Thyroid gland (tissue), 4 donors: Measurements from ENCODE around the gene LCNL1. TPM values are rescaled to one million over a fixed set of nuclear protein-coding genes. Genes with fewer than 3 reads are reported as not detected.

Experiments used
- DNase-seq, 2 donors: peaks; one replicate each; pipeline ENCODE4 v3.0.0-alpha.2; 2019
- H3K27ac ChIP-seq, 3 donors: fragments of 200-600 bp; sonication (generic); 1 replicate in 2 of 3; 2 replicates in 1 of 3; pipeline ENCODE4 v1.5.1; 2016 to 2019; ENCODE audit warnings: mild to moderate bottlenecking in 1 of 3, moderate library complexity in 1 of 3
- H3K27me3 ChIP-seq: fragments of 200-600 bp; sonication (generic); one replicate; pipeline ENCODE4 v1.5.1; 2019
- H3K36me3 ChIP-seq, 2 donors: fragments of 200-600 bp; sonication (generic); one replicate each; pipeline ENCODE4 v1.5.1; 2016 to 2019
- H3K4me1 ChIP-seq, 2 donors: fragments of 200-600 bp; sonication (generic); one replicate each; pipeline ENCODE4 v1.5.1; 2017 to 2019
- H3K4me3 ChIP-seq, 3 donors: fragments of 200-600 bp; sonication (generic); replicated peaks in 1 of 3; 1 replicate in 2 of 3; 2 replicates in 1 of 3; pipeline ENCODE4 v1.5.1; 2016; ENCODE audit warnings: mild to moderate bottlenecking in 1 of 3
- H3K9me3 ChIP-seq: fragments of 200-600 bp; sonication (generic); one replicate; pipeline ENCODE4 v1.5.1; 2017
- POLR2A ChIP-seq, 2 donors: fragments of 450-650 bp; IDR thresholded peaks; one replicate each; pipeline ENCODE4 v1.6.1; 2017; ENCODE audit warnings: antibody characterized with exemption in 2 of 2, mild to moderate bottlenecking in 2 of 2, moderate library complexity in 1 of 2
- WGBS, 2 donors: methylation state at CpG; one replicate each; pipeline ENCODE4 v1.1.5; 2017; 5-methylcytosine and 5-hydroxymethylcytosine counted together
- intact Hi-C: fragments of 100-400 bp; cut with DNase I; formaldehyde crosslinking; loops from one replicate; pipeline ENCODE4 v1.15.1; 2023
- total RNA-seq, 4 donors: library from RNA; depleted of rRNA; stranded (reverse); fragments of >200 nt; gene quantifications; one replicate each; pipeline ENCODE4 v1.2.3, GENCODE V29; 2016
- TF ChIP-seq, protein P1 (sequence below), 6 experiments: fragments of 200-600 bp in 3 of 6; fragments of 450-650 bp in 3 of 6; sonication (generic) in 3 of 6; IDR thresholded peaks; one replicate each; pipeline ENCODE4 v1.5.1; 2016 to 2019; ENCODE audit warnings: antibody characterized with exemption in 6 of 6, mild to moderate bottlenecking in 2 of 6, inconsistent platforms in 1 of 6, moderate library complexity in 1 of 6

Gene LCNL1
- total RNA-seq, 4 donors from 2014 or later: 0.54 TPM; not detected in 3

DNA sequence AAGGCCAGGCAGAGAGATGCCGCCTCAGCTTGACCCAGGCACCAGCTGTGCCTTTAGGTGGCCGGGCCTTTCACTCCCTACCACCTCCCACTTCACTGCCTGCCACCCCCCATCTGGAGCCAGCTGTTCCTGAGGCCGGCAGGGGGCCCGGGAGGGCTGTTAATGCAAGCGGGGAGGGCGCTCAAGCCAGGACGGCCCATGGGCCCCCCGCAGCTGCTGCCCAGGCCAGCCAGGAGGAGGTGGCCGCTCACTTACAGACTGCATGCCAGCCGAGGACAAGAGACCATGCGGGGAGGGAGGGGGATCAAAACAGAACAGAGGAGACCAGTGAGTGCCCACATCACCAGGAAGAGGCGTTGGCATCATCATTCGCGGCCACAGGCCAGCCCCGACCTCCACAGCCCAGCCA, 40.8 kb downstream of the LCNL1 start:
- 79 to 94% methylated on average over 8 to 15 of the region's 15 CpGs for WGBS, 2 donors
- no peaks in the 10 kb centered on the region for H3K27me3 ChIP-seq
- no peak for DNase-seq
- intact Hi-C loops: no loop called here
- H3K36me3 ChIP-seq: peaks cover 0 to 10% of the 10 kb centered on the region in 2 donors
- no peaks in the 10 kb centered on the region for H3K9me3 ChIP-seq
- peaks cover 18 to 27% of the 10 kb centered on the region in 2 donors for H3K4me1 ChIP-seq
- H3K27ac ChIP-seq: no peak overlapping the region
- H3K4me3 ChIP-seq: no peak overlapping the region
- TF ChIP-seq POLR2A (IDR thresholded peaks at IDR 0.05): no peak
- TF ChIP-seq, protein P1, sequence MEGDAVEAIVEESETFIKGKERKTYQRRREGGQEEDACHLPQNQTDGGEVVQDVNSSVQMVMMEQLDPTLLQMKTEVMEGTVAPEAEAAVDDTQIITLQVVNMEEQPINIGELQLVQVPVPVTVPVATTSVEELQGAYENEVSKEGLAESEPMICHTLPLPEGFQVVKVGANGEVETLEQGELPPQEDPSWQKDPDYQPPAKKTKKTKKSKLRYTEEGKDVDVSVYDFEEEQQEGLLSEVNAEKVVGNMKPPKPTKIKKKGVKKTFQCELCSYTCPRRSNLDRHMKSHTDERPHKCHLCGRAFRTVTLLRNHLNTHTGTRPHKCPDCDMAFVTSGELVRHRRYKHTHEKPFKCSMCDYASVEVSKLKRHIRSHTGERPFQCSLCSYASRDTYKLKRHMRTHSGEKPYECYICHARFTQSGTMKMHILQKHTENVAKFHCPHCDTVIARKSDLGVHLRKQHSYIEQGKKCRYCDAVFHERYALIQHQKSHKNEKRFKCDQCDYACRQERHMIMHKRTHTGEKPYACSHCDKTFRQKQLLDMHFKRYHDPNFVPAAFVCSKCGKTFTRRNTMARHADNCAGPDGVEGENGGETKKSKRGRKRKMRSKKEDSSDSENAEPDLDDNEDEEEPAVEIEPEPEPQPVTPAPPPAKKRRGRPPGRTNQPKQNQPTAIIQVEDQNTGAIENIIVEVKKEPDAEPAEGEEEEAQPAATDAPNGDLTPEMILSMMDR (IDR thresholded peaks at IDR 0.05): no peak

DNA sequence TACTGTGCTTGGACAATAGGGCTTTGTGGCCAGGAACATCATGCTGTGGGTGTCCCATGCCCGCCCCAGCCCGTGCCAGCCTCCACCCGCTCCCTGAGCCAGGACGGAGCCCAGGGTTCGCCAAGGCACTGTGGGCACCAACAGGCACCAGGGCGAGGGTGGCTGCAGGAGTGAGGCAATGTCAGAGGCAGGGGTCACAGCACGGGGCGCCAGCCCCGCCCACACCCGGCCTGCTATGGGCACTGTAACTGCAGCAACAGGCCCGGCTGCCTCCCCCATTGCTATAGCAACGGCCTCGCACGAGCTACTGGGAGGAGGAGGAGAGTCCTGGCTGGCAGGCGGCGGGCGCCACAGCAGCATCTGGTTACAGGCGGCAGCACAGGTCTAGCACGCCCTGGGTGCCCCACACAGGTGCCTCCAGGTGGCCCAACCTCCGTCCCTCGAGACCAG, 42.7 kb downstream of the LCNL1 start:
- DNase-seq: peak; percentile 89 to 93
- peaks cover 0 to 4% of the 10 kb centered on the region in 2 donors for H3K36me3 ChIP-seq
- intact Hi-C loops: no loop called here
- 39 to 100% methylated on average over 1 to 8 of the region's 21 CpGs for WGBS, 2 donors
- TF ChIP-seq POLR2A (IDR thresholded peaks at IDR 0.05): no peak
- TF ChIP-seq, protein P1 (IDR thresholded peaks at IDR 0.05): peak in 4 of 6 experiments; percentile 19 to 38 (median 30)
- no peak overlapping the region for H3K27ac ChIP-seq
- no peaks in the 10 kb centered on the region for H3K9me3 ChIP-seq
- H3K4me3 ChIP-seq: no peak overlapping the region
- H3K4me1 ChIP-seq: peaks cover 29 to 42% of the 10 kb centered on the region in 2 donors
- H3K27me3 ChIP-seq: no peaks in the 10 kb centered on the region

DNA sequence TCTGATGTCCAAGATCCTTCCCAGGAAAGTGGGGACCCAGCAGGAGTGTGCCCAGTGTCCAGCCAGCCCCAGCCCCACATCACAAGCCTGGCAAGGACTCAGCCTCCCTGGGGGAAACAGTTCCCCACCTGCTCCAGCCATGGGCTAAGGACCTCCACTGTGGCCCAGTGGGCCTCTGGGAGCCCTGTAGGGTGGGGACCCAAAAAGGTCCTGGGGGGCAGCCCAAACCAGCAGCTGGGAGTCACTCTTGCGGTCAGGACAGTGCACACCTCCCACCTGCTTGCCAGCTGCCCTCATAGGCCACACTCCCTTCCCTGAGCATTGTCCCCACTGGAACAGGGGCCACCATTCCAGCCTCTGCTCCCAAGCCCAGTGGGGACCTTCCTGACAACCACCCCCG, 43.6 kb downstream of the LCNL1 start:
- WGBS, 2 donors: 83 to 93% methylated on average over 2 of the region's 2 CpGs
- peak overlapping the region in 1 of 3 donors; percentile 32 for H3K27ac ChIP-seq
- no peak overlapping the region for H3K4me3 ChIP-seq
- intact Hi-C loops: no loop called here
- DNase-seq: no peak
- H3K36me3 ChIP-seq: no peaks in the 10 kb centered on the region
- no peaks in the 10 kb centered on the region for H3K9me3 ChIP-seq
- TF ChIP-seq, protein P1 (IDR thresholded peaks at IDR 0.05): no peak
- TF ChIP-seq POLR2A (IDR thresholded peaks at IDR 0.05): no peak
- H3K4me1 ChIP-seq: peaks cover 29 to 42% of the 10 kb centered on the region in 2 donors
- H3K27me3 ChIP-seq: no peaks in the 10 kb centered on the region

DNA sequence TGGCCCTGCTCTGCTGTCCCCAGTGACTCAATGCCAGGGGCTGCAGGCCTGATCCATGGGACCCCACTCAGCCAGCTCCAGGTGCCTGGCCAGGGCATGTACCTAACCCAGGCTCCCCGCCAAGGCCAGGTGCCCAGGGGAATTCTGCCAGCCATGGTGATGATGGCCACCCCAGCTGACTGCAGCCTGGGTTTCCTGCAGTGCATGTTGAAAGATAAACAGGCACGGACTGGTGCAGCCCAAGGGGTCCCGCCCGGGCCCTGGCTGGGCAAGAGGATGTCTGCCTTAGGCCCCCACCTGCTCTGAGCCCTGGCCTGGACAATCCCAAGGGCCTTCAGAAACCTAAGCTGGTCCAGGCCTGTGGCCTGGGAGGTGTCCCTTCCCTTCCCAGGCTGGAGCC, 44.0 kb downstream of the LCNL1 start:
- intact Hi-C loops: no loop called here
- H3K4me3 ChIP-seq: peak overlapping the region in 1 of 3 donors; percentile 49
- H3K27ac ChIP-seq: peak overlapping the region; percentile 46 to 63 (median 53)
- TF ChIP-seq POLR2A (IDR thresholded peaks at IDR 0.05): no peak
- TF ChIP-seq, protein P1 (IDR thresholded peaks at IDR 0.05): no peak
- no peaks in the 10 kb centered on the region for H3K36me3 ChIP-seq
- no peaks in the 10 kb centered on the region for H3K9me3 ChIP-seq
- 12% methylated on average over 3 of the region's 4 CpGs; no CpG with 5 or more reads in 1 of the 2 donors for WGBS, 2 donors
- no peaks in the 10 kb centered on the region for H3K27me3 ChIP-seq
- DNase-seq: peak; percentile 78 to 81
- H3K4me1 ChIP-seq: peaks cover 29 to 42% of the 10 kb centered on the region in 2 donors

DNA sequence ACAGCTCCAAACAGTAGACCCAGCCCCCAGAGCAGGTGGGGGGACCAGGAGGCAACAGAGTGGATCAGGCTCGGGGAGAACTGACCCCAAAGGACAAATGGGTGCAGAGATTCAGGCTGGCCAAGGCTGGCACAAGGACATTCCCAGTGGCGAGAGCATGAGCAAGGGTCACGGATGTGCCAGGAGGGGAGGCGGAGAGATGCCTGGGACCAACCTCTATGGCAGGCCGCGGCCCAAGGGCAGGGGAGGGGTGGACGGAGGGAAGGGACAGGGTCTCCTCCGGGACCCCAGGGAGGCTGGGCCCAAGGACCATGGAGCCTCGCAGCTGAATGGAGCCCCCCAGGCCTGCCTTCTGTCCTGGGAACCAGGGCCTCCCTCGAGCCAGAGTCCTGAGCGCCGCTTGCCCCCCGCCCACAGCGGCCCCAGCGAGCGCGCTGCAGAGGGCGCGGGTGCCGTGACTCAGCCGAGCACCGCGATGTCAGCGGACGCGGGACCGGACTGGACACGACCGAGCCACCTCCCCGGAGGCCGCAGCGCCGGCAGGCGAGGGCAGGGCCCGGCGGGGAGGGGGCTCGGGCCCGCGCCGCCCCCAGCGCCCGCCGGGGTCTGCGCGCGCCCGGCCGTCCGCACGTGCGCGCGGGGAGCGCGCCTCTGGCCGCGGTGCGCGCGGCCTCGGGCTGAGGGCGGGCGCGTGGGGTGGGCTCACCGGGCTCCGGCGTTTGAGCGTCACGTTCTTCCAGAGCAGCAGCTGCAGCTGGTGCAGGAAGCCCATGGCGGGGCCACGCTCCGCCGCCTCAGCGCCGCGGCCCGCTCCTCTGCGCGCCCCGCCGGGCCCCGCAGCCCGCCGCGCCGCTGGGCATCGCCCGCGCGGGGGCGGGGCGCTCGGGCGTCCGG, 44.8 kb downstream of the LCNL1 start, which contains the start of gene ABCA2:
TSS of gene ABCA2 (minus strand) at position 869 of the 894 bp plus-strand sequence. CDS start at position 772, 97 bp downstream.
- intact Hi-C loops: no loop called here
- peaks cover 29 to 42% of the 10 kb centered on the region in 2 donors for H3K4me1 ChIP-seq
- no peaks in the 10 kb centered on the region for H3K9me3 ChIP-seq
- 15 to 22% methylated on average over 5 to 9 of the region's 95 CpGs for WGBS, 2 donors
- peak in 1 of 2 donors; percentile 39 for TF ChIP-seq POLR2A (IDR thresholded peaks at IDR 0.05)
- TF ChIP-seq, protein P1 (IDR thresholded peaks at IDR 0.05): no peak
- H3K4me3 ChIP-seq: peak within 1 kb of the TSS; percentile 22 to 49 (median 49)
- H3K36me3 ChIP-seq: no peaks in the 10 kb centered on the region
- H3K27me3 ChIP-seq: no peaks in the 10 kb centered on the region
- H3K27ac ChIP-seq: peak within 1 kb of the TSS; percentile 46 to 64 (median 53)
- peak; percentile 37 to 50 for DNase-seq
